Esophagus squamous epithelium (tissue), 4 donors: ENCODE results near the gene RBBP8NL.

Experiments used
- POLR2A ChIP-seq, 4 donors: fragments of 450-650 bp; IDR thresholded peaks; one replicate each; pipeline ENCODE4 v1.6.1; 2017; ENCODE audit warnings: antibody characterized with exemption in 4 of 4, mild to moderate bottlenecking in 4 of 4, moderate library complexity in 3 of 4
- TF ChIP-seq, protein P1 (sequence below), 6 experiments: fragments of 450-650 bp in 4 of 6; fragments of 200-600 bp in 2 of 6; sonication (generic) in 2 of 6; IDR thresholded peaks; one replicate each; pipeline ENCODE4 v1.5.1; 2016 to 2019; ENCODE audit warnings: antibody characterized with exemption in 6 of 6, mild to moderate bottlenecking in 4 of 6, moderate library complexity in 4 of 6

DNA sequence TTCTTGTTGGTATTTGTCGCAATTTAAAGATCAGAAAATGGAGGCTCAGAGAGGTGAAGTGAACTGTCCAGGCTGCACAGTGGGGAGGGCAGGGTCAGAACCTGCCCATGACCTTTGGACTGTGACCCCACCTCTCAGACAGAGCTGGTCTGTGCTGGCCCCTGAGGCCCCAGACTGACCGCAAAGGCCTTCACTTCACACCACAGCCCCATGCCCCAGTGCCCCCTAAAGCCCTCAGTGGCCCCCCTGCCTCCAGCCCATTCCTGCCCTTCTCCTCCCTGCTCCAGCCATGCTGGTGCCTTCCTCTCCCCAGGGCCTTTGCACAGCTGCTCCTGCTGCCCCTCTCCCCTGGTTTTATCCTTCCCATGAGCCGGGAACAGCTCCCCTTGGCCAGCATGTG lies 9.4 kb upstream of the RBBP8NL start:
- TF ChIP-seq, protein P1, sequence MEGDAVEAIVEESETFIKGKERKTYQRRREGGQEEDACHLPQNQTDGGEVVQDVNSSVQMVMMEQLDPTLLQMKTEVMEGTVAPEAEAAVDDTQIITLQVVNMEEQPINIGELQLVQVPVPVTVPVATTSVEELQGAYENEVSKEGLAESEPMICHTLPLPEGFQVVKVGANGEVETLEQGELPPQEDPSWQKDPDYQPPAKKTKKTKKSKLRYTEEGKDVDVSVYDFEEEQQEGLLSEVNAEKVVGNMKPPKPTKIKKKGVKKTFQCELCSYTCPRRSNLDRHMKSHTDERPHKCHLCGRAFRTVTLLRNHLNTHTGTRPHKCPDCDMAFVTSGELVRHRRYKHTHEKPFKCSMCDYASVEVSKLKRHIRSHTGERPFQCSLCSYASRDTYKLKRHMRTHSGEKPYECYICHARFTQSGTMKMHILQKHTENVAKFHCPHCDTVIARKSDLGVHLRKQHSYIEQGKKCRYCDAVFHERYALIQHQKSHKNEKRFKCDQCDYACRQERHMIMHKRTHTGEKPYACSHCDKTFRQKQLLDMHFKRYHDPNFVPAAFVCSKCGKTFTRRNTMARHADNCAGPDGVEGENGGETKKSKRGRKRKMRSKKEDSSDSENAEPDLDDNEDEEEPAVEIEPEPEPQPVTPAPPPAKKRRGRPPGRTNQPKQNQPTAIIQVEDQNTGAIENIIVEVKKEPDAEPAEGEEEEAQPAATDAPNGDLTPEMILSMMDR (IDR thresholded peaks at IDR 0.05), result no peak
- TF ChIP-seq POLR2A (IDR thresholded peaks at IDR 0.05), result no peak
